ENCODE data around the gene HOXA9. TPM values are rescaled to one million over a fixed set of nuclear protein-coding genes. Genes with fewer than 3 reads are reported as not detected.

Gene HOXA9
- total and polyA plus RNA-seq, 10 donors, result 0.46 to 3.0 (median 0.98) TPM

DNA sequence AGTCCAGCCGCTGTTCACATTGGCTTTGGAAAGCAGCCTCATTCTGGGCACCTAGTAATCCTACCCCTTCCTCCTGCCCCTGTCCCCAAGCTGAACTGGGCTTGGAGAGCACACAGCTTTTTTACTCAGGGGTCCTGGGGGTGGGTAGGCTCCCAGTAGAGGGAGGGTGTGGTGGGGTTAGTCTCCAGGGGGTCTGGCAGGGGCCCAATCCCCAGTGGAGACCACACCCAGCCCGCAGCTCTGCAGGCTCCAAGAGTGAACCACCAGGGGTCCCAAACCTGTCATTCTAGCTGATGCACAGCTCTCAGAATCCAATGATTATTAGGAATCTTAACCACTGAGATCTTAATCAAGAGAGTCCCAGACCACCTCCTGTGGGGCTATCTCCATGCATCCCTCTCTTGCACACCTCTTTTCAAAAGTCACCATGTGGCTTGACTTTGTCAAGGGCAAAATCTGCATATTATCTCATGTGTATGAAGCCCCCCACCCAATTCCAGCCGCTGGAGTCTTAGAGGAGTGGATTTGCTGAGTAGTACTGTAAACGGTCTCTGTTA lies 17.0 kb upstream of the HOXA9 start:
- no peak overlapping the region for H3K27ac ChIP-seq
- peaks cover 19 to 56% (median 45%) of the 10 kb centered on the region in 6 donors for H3K4me1 ChIP-seq
- no peak for TF ChIP-seq POLR2A (IDR thresholded peaks at IDR 0.05)
- TF ChIP-seq POLR2AphosphoS5 (IDR thresholded peaks at IDR 0.05), result no peak
- no peak for TF ChIP-seq CTCF (IDR thresholded peaks at IDR 0.05 in 8 of 11, conservative IDR thresholded peaks at IDR 0.05 in 3 of 11)
- DNase-seq, result peak; percentile 29
- WGBS, 5 donors, result 51 to 59% (median 54%) methylated on average over 4 of the region's 4 CpGs
- H3K9me3 ChIP-seq, result no peaks in the 10 kb centered on the region
- intact Hi-C loops (cut with DNase I; ENCODE audit: low total_unique reads), result loop anchor here (10.0 kb wide), 1 partner anchor 1328 kb away; no protein-coding TSS in a partner anchor
- H3K27me3 ChIP-seq (replicated peaks in 1 of 7), result peaks cover 35 to 100% (median 99%) of the 10 kb centered on the region in 7 donors
- no peak overlapping the region for H3K4me3 ChIP-seq
- no peaks in the 10 kb centered on the region for H3K36me3 ChIP-seq

GRCh38 chr7:27181795-27182275 lies 16.5 kb upstream of the HOXA9 start:
- no peak overlapping the region for H3K4me3 ChIP-seq
- no peaks in the 10 kb centered on the region for H3K36me3 ChIP-seq
- peak; percentile 33 for DNase-seq
- TF ChIP-seq CTCF (IDR thresholded peaks at IDR 0.05 in 8 of 11, conservative IDR thresholded peaks at IDR 0.05 in 3 of 11), result no peak
- TF ChIP-seq POLR2AphosphoS5 (IDR thresholded peaks at IDR 0.05), result no peak
- no peak for TF ChIP-seq POLR2A (IDR thresholded peaks at IDR 0.05)
- intact Hi-C loops (cut with DNase I; ENCODE audit: low total_unique reads), result loop anchor here (10.0 kb wide), 1 partner anchor 1327 kb away; no protein-coding TSS in a partner anchor
- H3K27ac ChIP-seq, result no peak overlapping the region
- no peaks in the 10 kb centered on the region for H3K9me3 ChIP-seq
- WGBS, 5 donors, result 60 to 72% (median 71%) methylated on average over 4 of the region's 4 CpGs
- peaks cover 19 to 54% (median 44%) of the 10 kb centered on the region in 6 donors for H3K4me1 ChIP-seq
- H3K27me3 ChIP-seq (replicated peaks in 1 of 7), result peaks cover 32 to 100% (median 99%) of the 10 kb centered on the region in 7 donors

DNA sequence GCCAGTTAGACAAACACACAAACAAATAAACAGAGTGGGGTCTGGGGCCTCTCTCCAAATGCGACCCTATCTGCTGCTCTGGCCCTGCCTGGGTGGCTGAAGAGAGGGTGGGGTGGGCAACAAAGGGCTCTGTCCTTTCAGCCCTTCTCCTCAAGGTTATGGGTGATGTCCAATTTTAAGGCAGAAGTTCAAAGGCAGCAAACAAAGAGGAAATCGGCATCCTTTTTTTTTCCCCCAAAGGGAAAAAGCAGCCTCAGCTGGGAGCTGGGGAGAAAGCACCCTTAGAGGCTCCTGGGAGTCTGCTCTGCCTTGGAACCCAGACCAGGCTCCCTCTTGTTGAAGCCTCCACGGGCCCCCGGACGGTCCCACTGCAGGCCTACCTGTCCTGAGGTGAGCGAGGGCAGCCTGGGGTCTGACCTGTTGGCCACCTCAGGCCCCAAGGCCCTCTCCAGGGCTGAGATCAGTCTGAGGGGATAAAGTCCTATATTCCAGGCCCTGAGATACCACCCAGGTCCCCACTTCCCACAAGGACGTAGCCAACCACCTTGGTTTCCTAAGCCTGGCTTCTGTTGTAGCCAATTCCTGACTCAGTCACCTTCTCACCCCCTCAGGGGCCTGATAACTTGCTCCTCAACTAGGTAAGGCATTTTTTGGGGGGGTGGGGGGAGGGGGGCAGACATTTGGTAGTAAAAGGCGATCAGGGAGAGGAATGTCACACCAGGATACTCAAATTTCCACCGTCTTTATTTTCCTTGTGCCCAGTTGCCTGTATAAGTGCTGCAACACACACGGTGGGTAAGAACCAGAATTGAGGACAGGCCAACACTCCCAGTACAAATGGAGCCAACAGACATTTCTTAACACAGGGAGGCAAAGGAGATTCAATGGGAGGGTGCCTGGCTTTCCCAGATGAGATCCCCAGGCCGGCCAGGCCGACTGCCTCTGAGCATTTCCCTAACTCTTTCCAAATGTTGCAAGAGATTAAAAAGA lies 15.4 kb upstream of the HOXA9 start:
- H3K9me3 ChIP-seq, result no peaks in the 10 kb centered on the region
- no peaks in the 10 kb centered on the region for H3K36me3 ChIP-seq
- TF ChIP-seq CTCF (IDR thresholded peaks at IDR 0.05 in 8 of 11, conservative IDR thresholded peaks at IDR 0.05 in 3 of 11) (no peak), POLR2AphosphoS5 (IDR thresholded peaks at IDR 0.05) (no peak), POLR2A (IDR thresholded peaks at IDR 0.05) (no peak)
- intact Hi-C loops (cut with DNase I; ENCODE audit: low total_unique reads), result loop anchor here (10.0 kb wide), 1 partner anchor 1326 kb away; no protein-coding TSS in a partner anchor
- peak; percentile 61 for DNase-seq
- 66 to 86% (median 73%) methylated on average over 9 to 12 of the region's 12 CpGs for WGBS, 5 donors
- peaks cover 26 to 100% (median 100%) of the 10 kb centered on the region in 7 donors for H3K27me3 ChIP-seq (replicated peaks in 1 of 7)
- H3K4me3 ChIP-seq, result no peak overlapping the region
- H3K4me1 ChIP-seq, result peaks cover 19 to 48% (median 39%) of the 10 kb centered on the region in 6 donors
- H3K27ac ChIP-seq, result no peak overlapping the region
